Fibroblast of skin of back (primary cell): ENCODE data around the gene GAS2L2. TPM values are rescaled to one million over a fixed set of nuclear protein-coding genes. Genes with fewer than 3 reads are reported as not detected.

Source experiments
- DNase-seq: peaks from one replicate; pipeline ENCODE4 v3.0.0-alpha.2; 2013
- polyA plus RNA-seq, 2 experiments: library from polyadenylated mRNA; unstranded; fragments of 120-200 nt; gene quantifications; one replicate each; pipeline ENCODE4 v1.2.1, GENCODE V29; 2013; ENCODE audit not compliant: insufficient read length in 2 of 2

Gene GAS2L2
- not detected for polyA plus RNA-seq (2013, experiment 1 of 2; ENCODE audit: insufficient read length)
- polyA plus RNA-seq (2013, experiment 2 of 2; ENCODE audit: insufficient read length), result not detected

GRCh38 chr17:35752945-35753764, at the start of gene GAS2L2:
Gene GAS2L2, minus strand, starts transcription at chr17:35753239. Its CDS starts 389 bp downstream, at chr17:35752850.
- DNase-seq, result no peak

GRCh38 chr17:35801583-35802224, 48.7 kb upstream of the GAS2L2 start:
- no peak for DNase-seq

GRCh38 chr17:35799942-35800341, 46.9 kb upstream of the GAS2L2 start:
- peak; percentile 78 for DNase-seq

GRCh38 chr17:35797918-35798317, 44.9 kb upstream of the GAS2L2 start:
- no peak for DNase-seq

DNA sequence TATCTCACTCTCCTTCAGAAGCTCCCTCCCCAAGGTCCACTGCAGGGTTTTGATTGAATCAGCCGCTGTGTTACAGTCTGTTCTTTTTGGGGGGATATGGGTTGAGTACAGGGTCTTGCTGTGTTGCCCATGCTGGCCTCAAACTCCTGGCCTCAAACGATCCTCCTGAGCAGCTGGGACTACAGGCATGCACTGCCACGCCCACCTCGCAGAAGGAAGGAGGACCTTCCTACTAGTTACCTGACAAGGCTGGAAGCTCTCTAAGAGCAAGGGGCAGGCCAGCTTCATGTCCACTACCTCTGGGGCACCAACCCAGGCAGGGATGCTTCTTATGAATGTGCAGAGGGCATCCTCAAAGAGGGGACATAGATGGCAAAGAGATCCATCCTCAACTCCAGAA, 44.3 kb upstream of the GAS2L2 start:
- DNase-seq, result no peak

DNA sequence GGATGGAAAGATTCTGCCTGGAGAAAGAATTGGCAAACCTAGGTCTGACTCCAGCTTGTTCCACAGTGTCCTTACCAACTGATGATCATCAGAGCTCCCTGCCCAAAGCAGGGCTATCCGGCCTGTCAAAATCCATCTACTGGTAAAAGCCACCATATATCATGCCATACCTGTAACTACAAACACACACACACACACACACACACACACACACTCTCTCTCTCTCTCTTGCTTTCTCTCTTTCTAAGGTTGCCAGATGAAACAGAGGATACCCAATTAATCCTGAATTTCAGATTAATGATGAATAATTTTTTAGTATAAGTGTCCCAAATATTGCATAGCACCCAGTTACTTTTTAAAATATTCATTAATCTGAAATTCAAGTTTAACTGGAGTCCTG, 43.9 kb upstream of the GAS2L2 start:
- DNase-seq, result no peak

- DNase-seq, result no peak
Measured at GRCh38 chr17:35795871-35796265, 42.8 kb upstream of the GAS2L2 start.

- DNase-seq, result peak; percentile 42
Measured at GRCh38 chr17:35795007-35795870, 42.2 kb upstream of the GAS2L2 start, which contains the start of gene MMP28. Gene MMP28, minus strand, starts transcription at chr17:35795641. Its CDS starts 264 bp downstream, at chr17:35795377.

GRCh38 chr17:35793257-35793656, 40.2 kb upstream of the GAS2L2 start:
- DNase-seq, result no peak

DNA sequence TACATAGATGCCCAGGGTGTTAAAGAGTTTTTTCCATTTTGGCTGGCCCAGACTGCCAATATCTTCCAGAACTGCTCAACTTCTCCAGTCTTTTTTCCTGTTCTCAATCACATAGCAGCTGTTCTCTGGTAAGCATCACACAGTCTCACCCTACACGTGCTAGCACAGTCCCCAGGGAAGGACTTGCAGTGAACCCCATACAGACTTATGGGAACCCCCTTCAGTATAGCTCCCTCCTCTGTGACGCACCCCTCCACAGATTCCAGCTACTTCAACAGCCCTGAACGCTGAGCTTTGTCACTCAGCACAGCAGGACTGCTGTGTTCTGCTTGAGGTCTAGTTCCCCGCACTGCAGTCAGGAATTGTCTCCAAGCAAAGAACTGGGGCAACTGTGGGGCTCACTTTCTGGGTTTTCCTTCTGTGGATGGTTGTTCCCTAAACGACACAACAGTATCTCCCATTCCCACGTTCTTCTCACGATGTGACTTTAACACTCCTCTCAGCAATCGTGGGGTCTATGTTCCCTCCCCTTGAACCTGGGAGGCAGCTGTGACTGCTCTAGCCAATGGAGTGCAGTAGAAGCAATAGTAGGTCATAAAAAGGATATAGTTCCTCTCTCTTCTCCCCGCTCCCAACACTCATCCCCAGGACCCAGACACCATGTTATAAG, 38.8 kb upstream of the GAS2L2 start:
- DNase-seq, result no peak

DNA sequence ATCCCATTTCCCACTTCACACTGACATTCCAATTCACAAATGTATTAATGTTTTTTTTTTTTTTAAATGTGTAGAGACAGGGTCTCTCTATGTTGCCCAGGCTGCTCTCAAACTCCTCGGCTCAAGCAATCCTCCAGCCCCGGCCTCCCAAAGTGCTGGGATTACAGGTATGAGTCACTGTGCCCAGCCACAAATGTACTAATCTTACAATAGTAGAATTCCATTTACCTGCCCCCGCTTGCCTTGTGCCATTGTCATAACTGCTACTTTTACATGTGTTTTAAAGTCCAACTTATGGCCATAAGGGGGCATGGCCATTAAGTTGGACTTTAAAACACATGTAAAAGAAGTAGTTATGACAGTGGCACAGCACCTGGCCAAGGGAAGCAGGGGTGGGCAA, 37.8 kb upstream of the GAS2L2 start:
- DNase-seq, result no peak

DNA sequence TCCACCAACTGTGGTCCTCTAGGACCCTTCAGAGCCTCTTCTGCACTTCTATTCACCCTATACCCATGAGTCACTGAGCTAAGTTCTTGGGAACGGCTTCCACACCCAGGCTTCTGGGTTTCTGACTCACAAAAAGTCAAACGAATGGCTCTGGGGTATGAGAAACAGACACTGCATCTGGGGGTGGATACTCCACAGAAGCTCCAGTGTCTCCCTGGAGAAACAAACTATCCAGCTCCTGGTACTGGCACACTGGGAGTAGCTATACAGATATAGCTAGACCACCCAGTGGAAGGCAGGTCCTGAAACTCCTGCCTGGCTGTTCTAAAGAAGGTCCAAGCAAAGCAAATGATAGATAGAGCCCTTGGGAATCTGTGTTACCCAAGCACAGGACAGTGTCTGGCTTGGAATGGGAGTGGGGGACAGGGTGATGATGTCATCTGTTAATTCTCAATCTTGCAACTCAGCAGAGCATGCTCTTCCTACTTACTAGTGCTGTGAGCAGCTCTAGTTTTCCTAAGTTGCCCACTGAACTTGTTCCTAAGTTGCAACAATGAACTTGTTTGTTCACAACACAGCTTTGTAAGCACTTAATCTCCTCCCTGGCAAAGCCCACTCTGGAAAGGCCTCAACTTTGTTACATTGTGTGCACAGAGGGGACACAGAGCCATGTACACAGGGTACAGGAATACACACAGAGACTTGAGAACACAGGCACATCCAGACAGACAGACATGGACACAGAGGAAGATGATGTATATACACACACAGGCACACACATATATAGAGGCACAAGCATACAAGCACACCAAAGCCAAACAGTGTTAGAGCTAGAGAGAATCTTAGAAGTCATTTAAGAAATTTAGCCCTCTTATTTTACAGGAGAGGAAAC, 35.7 kb upstream of the GAS2L2 start:
- DNase-seq, result peak; percentile 93

DNA sequence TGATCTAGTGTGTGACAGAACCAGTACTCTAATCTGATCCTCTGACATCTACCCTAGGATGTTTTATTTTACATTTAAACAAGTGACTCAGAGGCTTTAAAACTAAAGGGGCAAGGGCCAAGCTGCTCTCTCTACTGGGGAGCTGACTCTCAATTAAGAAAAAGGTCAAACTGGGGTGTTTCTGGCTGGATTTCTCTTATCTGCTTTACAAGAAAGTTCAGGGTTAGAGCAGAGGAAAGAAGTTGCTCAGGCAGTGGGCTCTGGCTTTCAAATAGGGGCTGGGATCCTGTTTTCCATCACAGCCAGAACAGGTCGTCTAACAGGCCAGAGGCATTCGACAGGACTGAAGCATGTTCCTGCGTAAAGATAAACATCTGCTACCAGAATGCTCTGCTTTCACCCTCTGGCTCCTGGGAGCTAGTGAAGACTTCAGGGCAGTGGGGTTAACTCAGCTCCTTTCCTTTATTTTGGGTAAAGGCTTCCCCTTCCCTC, 33.9 kb upstream of the GAS2L2 start:
- DNase-seq, result no peak

- DNase-seq, result no peak
Measured at GRCh38 chr17:35784895-35785294, 31.9 kb upstream of the GAS2L2 start.

DNA sequence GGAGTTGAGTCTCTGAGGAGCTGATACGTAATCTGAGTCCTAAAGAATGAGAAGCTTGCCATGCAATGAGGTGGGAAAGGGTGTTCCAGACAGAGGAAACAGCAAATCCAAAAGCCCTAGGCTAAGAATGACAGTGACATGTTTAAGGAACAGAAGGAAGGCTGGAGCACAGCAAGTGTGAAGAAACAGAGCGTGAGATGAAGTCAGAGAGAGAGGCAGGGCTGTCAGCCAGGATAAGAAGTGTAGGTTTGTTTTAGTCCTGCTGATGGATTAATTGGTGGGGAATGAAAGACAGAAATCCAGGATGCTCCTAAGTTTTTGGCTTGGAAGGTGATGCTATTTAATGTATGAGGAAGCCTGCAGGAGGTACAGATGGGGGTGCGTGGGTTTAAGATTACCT, 27.9 kb upstream of the GAS2L2 start:
- DNase-seq, result no peak

DNA sequence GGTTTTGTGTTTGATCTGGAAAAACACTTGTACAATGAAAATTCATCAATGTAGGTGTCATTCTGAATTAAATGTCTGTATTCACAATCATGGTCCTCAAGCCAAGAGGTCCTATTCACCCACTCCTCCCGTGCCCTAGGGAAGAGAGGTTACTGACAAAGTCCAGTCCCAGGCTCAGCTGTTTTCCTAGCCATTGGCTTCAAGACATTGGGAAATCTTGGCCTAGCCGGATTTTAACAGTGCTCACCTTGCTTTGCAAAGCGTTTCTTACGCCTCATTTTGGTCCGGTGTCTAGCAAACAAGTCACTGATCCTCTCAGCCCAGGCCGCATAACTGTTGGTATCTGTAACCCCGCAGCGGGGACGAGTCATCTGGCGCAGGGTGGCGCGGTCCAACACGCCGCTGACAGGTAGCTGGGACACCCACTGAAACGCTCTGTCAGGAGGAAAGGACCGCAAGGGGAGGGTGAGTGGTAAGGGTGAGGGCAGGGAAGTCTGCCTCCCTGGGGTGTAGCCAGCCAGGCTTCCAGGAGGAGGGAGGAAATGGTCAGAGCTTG, 25.7 kb upstream of the GAS2L2 start:
- no peak for DNase-seq

- no peak for DNase-seq
Measured at GRCh38 chr17:35775583-35775982, 22.5 kb upstream of the GAS2L2 start.

- DNase-seq, result no peak
Measured at GRCh38 chr17:35775039-35775438, 22.0 kb upstream of the GAS2L2 start.

DNA sequence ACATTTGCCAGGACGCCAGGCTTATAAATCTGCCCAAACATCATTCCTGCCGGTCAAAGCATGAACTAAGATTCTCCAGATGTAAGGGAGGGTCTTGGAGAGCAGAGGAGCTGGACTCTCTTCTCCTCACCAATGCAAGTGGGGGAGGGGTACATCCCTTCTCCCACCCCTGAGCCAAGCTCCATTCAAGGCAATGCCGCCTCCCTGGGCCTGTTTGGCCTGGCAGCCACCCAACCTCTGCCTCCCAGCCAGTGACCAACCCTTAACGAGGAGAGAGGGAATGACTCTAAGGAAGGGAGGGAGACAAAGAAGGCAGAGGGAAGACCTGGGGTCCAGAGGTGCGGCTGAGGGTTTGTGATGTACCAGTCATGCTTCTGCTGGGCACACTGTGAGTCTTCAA, 21.5 kb upstream of the GAS2L2 start:
- peak; percentile 71 for DNase-seq

DNA sequence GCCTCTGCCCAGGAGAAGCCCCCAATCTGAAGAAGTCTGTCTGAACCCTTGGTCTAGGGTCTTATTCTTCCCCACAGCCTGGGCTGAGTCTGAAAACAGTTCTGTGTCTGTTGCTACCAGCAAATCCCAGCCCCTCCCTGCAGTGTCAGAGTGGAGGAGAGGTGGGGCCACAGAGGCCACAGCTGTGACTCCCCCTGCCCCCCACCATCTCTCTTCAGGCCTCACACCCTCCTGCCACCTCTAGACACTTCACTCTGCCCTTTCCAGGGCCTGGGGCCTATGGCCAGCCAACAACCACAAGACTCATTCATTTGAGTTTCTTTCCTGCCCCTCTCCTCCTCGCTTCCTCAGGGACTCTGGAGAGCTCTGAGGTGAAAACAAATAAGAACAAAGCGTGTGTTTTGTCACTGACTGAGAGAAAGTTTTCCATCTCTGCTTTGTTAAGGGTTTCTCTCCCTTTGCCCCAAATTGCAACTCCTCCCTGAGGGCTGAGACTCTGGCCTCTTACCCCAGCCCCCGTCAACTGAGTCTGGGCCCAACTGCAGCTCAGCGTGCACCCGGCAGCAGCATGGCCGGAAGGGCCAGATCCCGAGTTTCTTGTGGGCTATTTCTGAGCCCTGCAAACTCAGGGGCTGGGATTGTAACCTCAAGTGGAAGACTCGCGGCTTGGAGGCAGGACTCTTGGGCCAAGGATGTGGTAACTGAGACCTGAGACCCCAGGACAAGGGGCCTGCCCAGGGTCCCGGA, 20.8 kb upstream of the GAS2L2 start:
- DNase-seq, result no peak
